DND-41 (cell line): ENCODE results near the gene GFOD2.

Experiments
- EZH2 ChIP-seq: IDR thresholded peaks from 3 replicates; pipeline ENCODE4 v1.6.1; 2012; ENCODE audit warnings: borderline replicate concordance, low read depth, mild to moderate bottlenecking, moderate library complexity, low read length, inconsistent platforms; ENCODE audit not compliant: severe bottlenecking
- TF ChIP-seq, protein P1 (sequence below): IDR thresholded peaks from 2 replicates; pipeline ENCODE4 v1.5.1; 2012; ENCODE audit warnings: borderline replicate concordance, low read length, moderate library complexity, mild to moderate bottlenecking; ENCODE audit not compliant: poor library complexity, severe bottlenecking; ENCODE audit errors: extremely low read depth

GRCh38 chr16:67763066-67763465 lies 44.0 kb upstream of the GFOD2 start:
- no peak for TF ChIP-seq EZH2
- TF ChIP-seq, protein P1, sequence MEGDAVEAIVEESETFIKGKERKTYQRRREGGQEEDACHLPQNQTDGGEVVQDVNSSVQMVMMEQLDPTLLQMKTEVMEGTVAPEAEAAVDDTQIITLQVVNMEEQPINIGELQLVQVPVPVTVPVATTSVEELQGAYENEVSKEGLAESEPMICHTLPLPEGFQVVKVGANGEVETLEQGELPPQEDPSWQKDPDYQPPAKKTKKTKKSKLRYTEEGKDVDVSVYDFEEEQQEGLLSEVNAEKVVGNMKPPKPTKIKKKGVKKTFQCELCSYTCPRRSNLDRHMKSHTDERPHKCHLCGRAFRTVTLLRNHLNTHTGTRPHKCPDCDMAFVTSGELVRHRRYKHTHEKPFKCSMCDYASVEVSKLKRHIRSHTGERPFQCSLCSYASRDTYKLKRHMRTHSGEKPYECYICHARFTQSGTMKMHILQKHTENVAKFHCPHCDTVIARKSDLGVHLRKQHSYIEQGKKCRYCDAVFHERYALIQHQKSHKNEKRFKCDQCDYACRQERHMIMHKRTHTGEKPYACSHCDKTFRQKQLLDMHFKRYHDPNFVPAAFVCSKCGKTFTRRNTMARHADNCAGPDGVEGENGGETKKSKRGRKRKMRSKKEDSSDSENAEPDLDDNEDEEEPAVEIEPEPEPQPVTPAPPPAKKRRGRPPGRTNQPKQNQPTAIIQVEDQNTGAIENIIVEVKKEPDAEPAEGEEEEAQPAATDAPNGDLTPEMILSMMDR, result no peak
